ENCODE measurements around the gene CDYL2. TPM values are rescaled to one million over a fixed set of nuclear protein-coding genes. Genes with fewer than 3 reads are reported as not detected.
A peak's percentile ranks its signal among the peaks of the same experiment; 100 is the strongest.

Gene CDYL2
- total and polyA plus RNA-seq, 2 experiments from 2014 or later: 2.1 to 5.2 TPM

GRCh38 chr16:80746231-80746630 is 58.2 kb downstream of the CDYL2 start:
- DNase-seq: peak; percentile 5

DNA sequence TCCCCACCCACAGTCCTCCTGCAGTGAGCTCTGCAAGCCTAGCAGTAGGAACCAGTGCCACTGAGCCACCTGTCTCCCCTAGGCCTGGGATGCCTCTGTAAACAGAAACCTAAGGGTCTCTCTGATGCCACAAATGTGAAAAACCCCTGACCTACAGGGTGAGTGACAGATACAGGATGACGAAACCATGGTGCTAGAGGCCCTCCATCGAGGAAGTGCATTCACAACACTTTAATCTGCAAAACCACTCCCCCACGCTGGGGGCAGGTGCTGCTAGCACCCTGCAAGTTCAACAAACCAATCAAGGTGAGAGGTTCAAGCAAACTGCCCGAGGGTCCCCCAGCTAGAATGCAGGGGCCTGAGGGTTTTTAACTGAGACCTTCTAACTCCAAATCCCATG is 59.5 kb downstream of the CDYL2 start:
- Histone ChIP-seq H3F3A (ENCODE audit: insufficient read depth) (no peaks in the 10 kb centered on the region), H3K79me2 (ENCODE audit: insufficient read depth) (peaks cover 38% of the 10 kb centered on the region), H2AFZ (no peak overlapping the region), H3K9ac (no peak overlapping the region), H3K4me2 (ENCODE audit: unreplicated experiment) (no peak overlapping the region), H3K27ac (no peak overlapping the region), H3K4me1 (ENCODE audit: insufficient read depth) (no peaks in the 10 kb centered on the region), H3K27me3 (replicated peaks; ENCODE audit: insufficient read depth) (no peaks in the 10 kb centered on the region), H3K9me3 (ENCODE audit: low read depth) (peaks cover 4% of the 10 kb centered on the region), H3K36me3 (ENCODE audit: low read depth) (no peaks in the 10 kb centered on the region), H4K20me1 (ENCODE audit: insufficient read depth) (no peaks in the 10 kb centered on the region; the same call in 1 of the 2 replicates), H3K4me3 (no peak overlapping the region), H3K9me2 (ENCODE audit: insufficient read depth) (no peaks in the 10 kb centered on the region)
- TF ChIP-seq EZH2 (IDR thresholded peaks at IDR 0.05; ENCODE audit: insufficient read depth, poor library complexity, severe bottlenecking) (no peak), EZH2phosphoT487 (IDR thresholded peaks at IDR 0.05; ENCODE audit: insufficient read depth, low read depth) (no peak)
- in situ Hi-C loops (cut with MboI): no loop called here
- 93% methylated on average over 4 of the region's 4 CpGs for WGBS, 2 experiments (ENCODE audit: low coverage in 1 of 2, low lambda C conversion rate in 2 of 2, missing lambda C conversion rate in 2 of 2)
- DNase-seq: no peak

More at GRCh38 chr16:80746231-80746630, 58.2 kb downstream of the CDYL2 start:
- Histone ChIP-seq H4K20me1 (ENCODE audit: insufficient read depth) (no peaks in the 10 kb centered on the region; the same call in 1 of the 2 replicates), H3K27ac (no peak overlapping the region), H3K27me3 (replicated peaks; ENCODE audit: insufficient read depth) (no peaks in the 10 kb centered on the region), H3K79me2 (ENCODE audit: insufficient read depth) (peaks cover 32% of the 10 kb centered on the region), H3F3A (ENCODE audit: insufficient read depth) (peaks cover 9% of the 10 kb centered on the region; the same call in 1 of the 2 replicates), H3K9ac (no peak overlapping the region), H3K9me2 (ENCODE audit: insufficient read depth) (no peaks in the 10 kb centered on the region), H3K36me3 (ENCODE audit: low read depth) (no peaks in the 10 kb centered on the region), H3K4me3 (no peak overlapping the region), H3K4me2 (ENCODE audit: unreplicated experiment) (no peak overlapping the region), H3K4me1 (ENCODE audit: insufficient read depth) (peaks cover 8% of the 10 kb centered on the region; the same call in 1 of the 2 replicates), H3K9me3 (ENCODE audit: low read depth) (no peaks in the 10 kb centered on the region), H2AFZ (no peak overlapping the region)
- 29 to 32% methylated on average over 4 of the region's 4 CpGs for WGBS, 2 experiments (ENCODE audit: low coverage in 1 of 2, low lambda C conversion rate in 2 of 2, missing lambda C conversion rate in 2 of 2)
- no peak for TF ChIP-seq EZH2phosphoT487 (IDR thresholded peaks at IDR 0.05; ENCODE audit: insufficient read depth, low read depth)
- TF ChIP-seq EZH2 (IDR thresholded peaks at IDR 0.05; ENCODE audit: insufficient read depth, poor library complexity, severe bottlenecking): no peak
- in situ Hi-C loops (cut with MboI): no loop called here

DNA sequence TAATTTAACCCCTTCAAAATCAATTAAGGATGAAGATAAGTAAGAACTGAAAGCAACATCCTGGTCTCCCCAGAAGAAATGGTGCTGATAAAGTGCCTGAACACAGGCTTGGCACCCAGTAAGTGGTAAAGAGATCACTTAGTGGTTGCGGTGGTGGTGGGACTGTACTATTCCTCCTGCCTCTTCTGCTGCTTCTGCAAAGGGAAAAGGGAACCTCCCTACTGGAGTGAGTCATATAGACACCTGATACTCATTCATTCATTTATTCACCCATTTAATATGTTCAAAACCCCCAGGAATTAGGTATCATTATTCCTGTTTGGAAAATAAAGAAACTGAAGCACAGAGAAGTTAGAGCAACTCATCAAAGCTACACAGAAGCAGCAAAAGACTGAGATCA is 60.6 kb downstream of the CDYL2 start:
- Histone ChIP-seq H3K27me3 (replicated peaks; ENCODE audit: insufficient read depth) (no peaks in the 10 kb centered on the region), H3K27ac (no peak overlapping the region), H3K4me2 (ENCODE audit: unreplicated experiment) (no peak overlapping the region), H4K20me1 (ENCODE audit: insufficient read depth) (no peaks in the 10 kb centered on the region; the same call in 1 of the 2 replicates), H3K36me3 (ENCODE audit: low read depth) (no peaks in the 10 kb centered on the region), H3K9ac (no peak overlapping the region), H3K4me1 (ENCODE audit: insufficient read depth) (no peaks in the 10 kb centered on the region), H3K9me2 (ENCODE audit: insufficient read depth) (no peaks in the 10 kb centered on the region), H3K4me3 (no peak overlapping the region), H3F3A (ENCODE audit: insufficient read depth) (no peaks in the 10 kb centered on the region), H3K9me3 (ENCODE audit: low read depth) (peaks cover 4% of the 10 kb centered on the region), H2AFZ (no peak overlapping the region), H3K79me2 (ENCODE audit: insufficient read depth) (peaks cover 40% of the 10 kb centered on the region)
- no peak for TF ChIP-seq EZH2 (IDR thresholded peaks at IDR 0.05; ENCODE audit: insufficient read depth, poor library complexity, severe bottlenecking)
- TF ChIP-seq EZH2phosphoT487 (IDR thresholded peaks at IDR 0.05; ENCODE audit: insufficient read depth, low read depth): no peak
- DNase-seq: no peak
- in situ Hi-C loops (cut with MboI): no loop called here
- 92 to 100% methylated on average over 1 of the region's 1 CpG for WGBS, 2 experiments (ENCODE audit: low coverage in 1 of 2, low lambda C conversion rate in 2 of 2, missing lambda C conversion rate in 2 of 2)

- 80 to 85% methylated on average over 3 of the region's 3 CpGs for WGBS, 2 experiments (ENCODE audit: low coverage in 1 of 2, low lambda C conversion rate in 2 of 2, missing lambda C conversion rate in 2 of 2)
- no peak for DNase-seq
Measured at GRCh38 chr16:80743273-80743672, 61.1 kb downstream of the CDYL2 start.

More at GRCh38 chr16:80743273-80743672, 61.1 kb downstream of the CDYL2 start:
- no peak overlapping the region for H3K4me2 ChIP-seq (ENCODE audit: unreplicated experiment)
- no peaks in the 10 kb centered on the region for H3K4me1 ChIP-seq (ENCODE audit: insufficient read depth)
- no peaks in the 10 kb centered on the region for H3F3A ChIP-seq (ENCODE audit: insufficient read depth)
- no peaks in the 10 kb centered on the region for H3K36me3 ChIP-seq (ENCODE audit: low read depth)
- H3K27me3 ChIP-seq (replicated peaks; ENCODE audit: insufficient read depth): no peaks in the 10 kb centered on the region
- no peaks in the 10 kb centered on the region for H3K9me2 ChIP-seq (ENCODE audit: insufficient read depth)
- H2AFZ ChIP-seq: no peak overlapping the region
- no peak overlapping the region for H3K27ac ChIP-seq
- H3K9ac ChIP-seq: no peak overlapping the region
- H3K79me2 ChIP-seq (ENCODE audit: insufficient read depth): peaks cover 36% of the 10 kb centered on the region; the same call in 1 of the 2 replicates
- in situ Hi-C loops (cut with MboI): no loop called here
- no peak overlapping the region for H3K4me3 ChIP-seq
- TF ChIP-seq EZH2 (IDR thresholded peaks at IDR 0.05; ENCODE audit: insufficient read depth, poor library complexity, severe bottlenecking) (no peak), EZH2phosphoT487 (IDR thresholded peaks at IDR 0.05; ENCODE audit: insufficient read depth, low read depth) (no peak)
- H4K20me1 ChIP-seq (ENCODE audit: insufficient read depth): no peaks in the 10 kb centered on the region; the same call in 1 of the 2 replicates
- H3K9me3 ChIP-seq (ENCODE audit: low read depth): peaks cover 4% of the 10 kb centered on the region
